ENCODE measurements around the gene EME2. TPM values are rescaled to one million over a fixed set of nuclear protein-coding genes. Genes with fewer than 3 reads are reported as not detected.

The EME2 gene
- total RNA-seq, 2 experiments from 2014 or later: 28.6 to 30.8 TPM

- TF ChIP-seq CTCF (IDR thresholded peaks at IDR 0.05): no peak
- no peak overlapping the region for H3K4me3 ChIP-seq (ENCODE audit: low read length)
- Mint-ChIP-seq H3K27me3 (no peaks in the 10 kb centered on the region), H3K4me3 (no peak overlapping the region), H3K27ac (no peak overlapping the region), H3K36me3 (ENCODE audit: low read depth) (peaks cover 43% of the 10 kb centered on the region), H3K4me1 (ENCODE audit: low read depth) (peaks cover 26% of the 10 kb centered on the region), H3K9me3 (no peaks in the 10 kb centered on the region)
- no peaks in the 10 kb centered on the region for H3K27me3 ChIP-seq (ENCODE audit: control insufficient read depth in 1 of 2, insufficient read depth in 2 of 2, low read length in 2 of 2)
- no peaks in the 10 kb centered on the region for H3K9me3 ChIP-seq (ENCODE audit: control insufficient read depth in 1 of 2, insufficient read depth in 1 of 2, low read length in 2 of 2)
- no peak overlapping the region for H3K27ac ChIP-seq (ENCODE audit: low read depth in 1 of 2, low read length in 2 of 2)
- H3K36me3 ChIP-seq (ENCODE audit: insufficient read depth, low read length): peaks cover 54% of the 10 kb centered on the region
- ATAC-seq (ENCODE audit: poor library complexity): no peak
- ChIA-PET POLR2A (no interaction called here), CTCF (no interaction called here)
- peaks cover 28% of the 10 kb centered on the region for H3K4me1 ChIP-seq (ENCODE audit: insufficient read depth, low read length)
- no peak for DNase-seq
- intact Hi-C loops (cut with DNase I, micrococcal nuclease): no loop called here
Observed at GRCh38 chr16:1726661-1727502, 45.7 kb upstream of the EME2 start.

- no peak for TF ChIP-seq CTCF (IDR thresholded peaks at IDR 0.05)
- intact Hi-C loops (cut with DNase I, micrococcal nuclease): no loop called here
- H3K36me3 ChIP-seq (ENCODE audit: insufficient read depth, low read length): peaks cover 62% of the 10 kb centered on the region
- CTCF ChIA-PET: interaction anchor here (1.0 kb wide), 1 partner anchor 22 kb away, joined by 3 read pairs; the partner anchor contains the start of gene MAPK8IP3
- no peak overlapping the region for H3K4me3 ChIP-seq (ENCODE audit: low read length)
- H3K4me1 ChIP-seq (ENCODE audit: insufficient read depth, low read length): peaks cover 17% of the 10 kb centered on the region
- H3K27ac ChIP-seq (ENCODE audit: low read depth in 1 of 2, low read length in 2 of 2): no peak overlapping the region
- no peaks in the 10 kb centered on the region for H3K9me3 ChIP-seq (ENCODE audit: control insufficient read depth in 1 of 2, insufficient read depth in 1 of 2, low read length in 2 of 2)
- no peaks in the 10 kb centered on the region for H3K9me3 Mint-ChIP-seq
- POLR2A ChIA-PET: interaction anchor here (0.6 kb wide), 1 partner anchor 22 kb away, joined by 3 read pairs; the partner anchor contains the start of gene MAPK8IP3
- peaks cover 19% of the 10 kb centered on the region for H3K4me1 Mint-ChIP-seq (ENCODE audit: low read depth)
- H3K27me3 Mint-ChIP-seq: no peaks in the 10 kb centered on the region
- no peak for DNase-seq
- peaks cover 43% of the 10 kb centered on the region for H3K36me3 Mint-ChIP-seq (ENCODE audit: low read depth)
- no peak for ATAC-seq (ENCODE audit: poor library complexity)
- H3K27ac Mint-ChIP-seq: no peak overlapping the region
- H3K4me3 Mint-ChIP-seq: no peak overlapping the region
- no peaks in the 10 kb centered on the region for H3K27me3 ChIP-seq (ENCODE audit: control insufficient read depth in 1 of 2, insufficient read depth in 2 of 2, low read length in 2 of 2)
Observed at GRCh38 chr16:1727651-1728624, 44.7 kb upstream of the EME2 start.

- Histone ChIP-seq H3K27me3 (ENCODE audit: control insufficient read depth in 1 of 2, insufficient read depth in 2 of 2, low read length in 2 of 2) (no peaks in the 10 kb centered on the region), H3K36me3 (ENCODE audit: insufficient read depth, low read length) (peaks cover 73% of the 10 kb centered on the region), H3K9me3 (ENCODE audit: control insufficient read depth in 1 of 2, insufficient read depth in 1 of 2, low read length in 2 of 2) (no peaks in the 10 kb centered on the region), H3K4me3 (ENCODE audit: low read length) (no peak overlapping the region), H3K4me1 (ENCODE audit: insufficient read depth, low read length) (peaks cover 6% of the 10 kb centered on the region), H3K27ac (ENCODE audit: low read depth in 1 of 2, low read length in 2 of 2) (no peak overlapping the region)
- TF ChIP-seq CTCF (IDR thresholded peaks at IDR 0.05): no peak
- H3K4me3 Mint-ChIP-seq: no peak overlapping the region
- DNase-seq (no peak), ATAC-seq (ENCODE audit: poor library complexity) (no peak)
- ChIA-PET POLR2A (no interaction called here), CTCF (no interaction called here)
- no peaks in the 10 kb centered on the region for H3K27me3 Mint-ChIP-seq
- no peak overlapping the region for H3K27ac Mint-ChIP-seq
- H3K9me3 Mint-ChIP-seq: no peaks in the 10 kb centered on the region
- intact Hi-C loops (cut with DNase I, micrococcal nuclease): no loop called here
- peaks cover 10% of the 10 kb centered on the region for H3K4me1 Mint-ChIP-seq (ENCODE audit: low read depth)
- peaks cover 39% of the 10 kb centered on the region for H3K36me3 Mint-ChIP-seq (ENCODE audit: low read depth)
Observed at GRCh38 chr16:1729026-1729425, 43.6 kb upstream of the EME2 start.

Measured in CD4-positive, alpha-beta T cell (primary cell).